Immature natural killer cell (primary cell): ENCODE data around the gene PRR16. TPM values are rescaled to one million over a fixed set of nuclear protein-coding genes. Genes with fewer than 3 reads are reported as not detected.

Experiments
- DNase-seq, 3 donors: peaks; one replicate each; pipeline ENCODE4 v3.0.0; 2022; ENCODE audit warnings: mixed read lengths in 1 of 3
- H3K27ac Mint-ChIP-seq, 6 donors: one replicate each; pipeline ENCODE4 v1.8.0; 2020; ENCODE audit warnings: mixed read lengths in 6 of 6, mild to moderate bottlenecking in 5 of 6, inconsistent platforms in 4 of 6, moderate library complexity in 3 of 6
- H3K27me3 Mint-ChIP-seq, 3 donors: one replicate each; pipeline ENCODE4 v1.8.0; 2020 to 2021; ENCODE audit warnings: low read depth in 3 of 3, mild to moderate bottlenecking in 3 of 3, mixed read lengths in 3 of 3, moderate library complexity in 3 of 3, inconsistent platforms in 1 of 3
- H3K36me3 Mint-ChIP-seq, 3 donors: one replicate each; pipeline ENCODE4 v1.8.0; 2020; ENCODE audit warnings: mixed read lengths in 3 of 3, inconsistent platforms in 2 of 3, mild to moderate bottlenecking in 2 of 3
- H3K4me1 Mint-ChIP-seq, 2 donors: one replicate each; pipeline ENCODE4 v1.8.0; 2020; ENCODE audit warnings: inconsistent platforms in 2 of 2, mild to moderate bottlenecking in 2 of 2, mixed read lengths in 2 of 2, moderate library complexity in 1 of 2
- H3K4me3 Mint-ChIP-seq, 5 donors: one replicate each; pipeline ENCODE4 v1.8.0; 2020; ENCODE audit warnings: mild to moderate bottlenecking in 5 of 5, mixed read lengths in 5 of 5, inconsistent platforms in 3 of 5, moderate library complexity in 3 of 5
- H3K9me3 Mint-ChIP-seq, 6 donors: one replicate each; pipeline ENCODE4 v1.8.0; 2020; ENCODE audit warnings: mild to moderate bottlenecking in 6 of 6, mixed read lengths in 6 of 6, inconsistent platforms in 4 of 6, moderate library complexity in 3 of 6
- polyA plus RNA-seq, 3 donors: library from polyadenylated mRNA; unstranded; fragments of 300-500 nt; fragmentation: Illumina TruSeq; gene quantifications; one replicate each; pipeline ENCODE4 v1.2.3, GENCODE V29; 2021

The PRR16 gene
- polyA plus RNA-seq, 3 donors from 2014 or later, result not detected

DNA sequence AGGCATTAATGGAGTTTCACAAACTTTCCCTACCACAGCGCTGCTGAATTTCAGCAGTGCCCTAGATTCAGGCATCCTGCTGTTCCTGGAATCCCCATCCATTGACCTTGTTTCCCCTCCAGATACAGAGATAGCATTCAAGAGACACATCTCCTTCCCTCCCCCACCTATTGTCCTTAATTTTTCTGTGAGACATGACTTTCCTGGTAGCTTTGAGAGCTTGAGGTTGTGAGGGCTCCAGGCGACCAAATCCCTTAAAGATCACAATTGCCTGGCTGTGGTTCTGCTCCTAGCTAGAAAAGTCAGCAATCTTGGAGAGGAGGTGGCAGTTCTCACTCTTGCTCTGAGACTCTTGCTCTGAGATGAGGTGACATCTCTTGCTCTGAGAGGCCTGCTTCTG lies 48.0 kb downstream of the PRR16 start:
- peaks cover 0 to 40% (median 5%) of the 10 kb centered on the region in 6 donors for H3K9me3 Mint-ChIP-seq
- H3K27me3 Mint-ChIP-seq, result no peaks in the 10 kb centered on the region
- DNase-seq, result no peak
- H3K27ac Mint-ChIP-seq, result no peak overlapping the region
- no peaks in the 10 kb centered on the region for H3K36me3 Mint-ChIP-seq
- H3K4me1 Mint-ChIP-seq, result no peaks in the 10 kb centered on the region
- no peak overlapping the region for H3K4me3 Mint-ChIP-seq

DNA sequence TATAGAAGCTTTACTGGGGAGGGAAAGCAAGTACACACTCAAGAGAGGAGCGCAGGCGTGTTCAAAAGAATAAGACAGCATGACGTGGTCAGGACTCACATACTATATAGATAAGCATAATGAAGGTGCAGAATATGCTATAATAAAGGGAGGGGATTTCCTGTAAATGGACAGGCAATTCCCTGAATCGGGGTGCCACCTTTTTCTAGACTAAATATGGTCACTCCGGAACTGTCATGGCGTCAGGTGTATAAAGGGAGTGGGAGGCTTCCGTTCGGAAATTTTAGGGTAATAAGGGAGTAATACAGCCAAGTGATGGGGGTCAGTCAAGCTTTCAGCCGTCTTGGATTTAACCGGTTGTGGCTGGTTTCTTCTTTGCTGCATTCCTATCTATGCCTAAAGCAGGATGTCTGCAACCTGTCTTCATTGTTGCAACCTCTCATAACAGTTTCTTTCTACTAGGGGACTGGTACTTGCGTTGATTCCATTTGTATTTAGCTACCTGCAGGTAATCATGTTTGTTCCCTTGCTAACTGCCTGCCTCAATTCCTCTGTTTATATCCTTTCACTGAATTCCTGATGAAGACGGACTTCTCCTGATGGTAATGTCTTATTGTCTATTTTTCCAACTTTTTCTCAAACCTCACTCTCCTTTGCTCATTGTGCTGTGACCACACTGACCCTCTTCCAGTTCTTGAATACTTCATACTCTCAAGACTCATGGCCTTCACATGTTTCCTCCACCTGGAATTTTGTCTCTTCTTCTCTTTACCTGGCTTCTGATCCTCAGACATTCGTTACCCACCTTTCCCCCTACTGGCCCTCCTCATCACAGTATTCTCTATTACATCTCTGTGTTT lies 48.9 kb downstream of the PRR16 start:
- no peak overlapping the region for H3K27ac Mint-ChIP-seq
- no peaks in the 10 kb centered on the region for H3K4me1 Mint-ChIP-seq
- peaks cover 0 to 40% (median 7%) of the 10 kb centered on the region in 6 donors for H3K9me3 Mint-ChIP-seq
- no peaks in the 10 kb centered on the region for H3K27me3 Mint-ChIP-seq
- H3K4me3 Mint-ChIP-seq, result no peak overlapping the region
- no peaks in the 10 kb centered on the region for H3K36me3 Mint-ChIP-seq
- DNase-seq, result no peak

DNA sequence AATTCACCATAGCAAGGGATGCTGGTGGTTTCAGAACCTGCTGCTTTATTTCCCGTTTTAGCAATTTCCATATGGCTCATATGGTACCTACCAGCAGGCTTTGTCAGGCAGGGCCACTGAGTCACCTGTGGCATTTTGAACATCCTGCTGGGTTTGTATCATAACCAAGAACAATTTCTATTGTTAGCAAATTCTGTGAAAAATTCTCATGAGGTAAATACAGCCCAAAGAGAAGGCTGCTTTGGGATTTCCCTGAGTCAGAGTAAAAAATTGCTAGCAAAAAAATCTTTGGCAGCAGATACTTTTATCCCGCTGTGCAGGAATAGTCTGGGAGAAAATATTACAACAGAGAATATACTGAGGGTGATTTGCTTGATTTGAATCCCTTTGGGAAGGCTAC lies 52.7 kb downstream of the PRR16 start:
- Mint-ChIP-seq H3K27me3 (no peaks in the 10 kb centered on the region), H3K4me1 (no peaks in the 10 kb centered on the region), H3K4me3 (no peak overlapping the region), H3K36me3 (no peaks in the 10 kb centered on the region), H3K27ac (no peak overlapping the region), H3K9me3 (peaks cover 0 to 28% (median 5%) of the 10 kb centered on the region in 6 donors)
- no peak for DNase-seq

DNA sequence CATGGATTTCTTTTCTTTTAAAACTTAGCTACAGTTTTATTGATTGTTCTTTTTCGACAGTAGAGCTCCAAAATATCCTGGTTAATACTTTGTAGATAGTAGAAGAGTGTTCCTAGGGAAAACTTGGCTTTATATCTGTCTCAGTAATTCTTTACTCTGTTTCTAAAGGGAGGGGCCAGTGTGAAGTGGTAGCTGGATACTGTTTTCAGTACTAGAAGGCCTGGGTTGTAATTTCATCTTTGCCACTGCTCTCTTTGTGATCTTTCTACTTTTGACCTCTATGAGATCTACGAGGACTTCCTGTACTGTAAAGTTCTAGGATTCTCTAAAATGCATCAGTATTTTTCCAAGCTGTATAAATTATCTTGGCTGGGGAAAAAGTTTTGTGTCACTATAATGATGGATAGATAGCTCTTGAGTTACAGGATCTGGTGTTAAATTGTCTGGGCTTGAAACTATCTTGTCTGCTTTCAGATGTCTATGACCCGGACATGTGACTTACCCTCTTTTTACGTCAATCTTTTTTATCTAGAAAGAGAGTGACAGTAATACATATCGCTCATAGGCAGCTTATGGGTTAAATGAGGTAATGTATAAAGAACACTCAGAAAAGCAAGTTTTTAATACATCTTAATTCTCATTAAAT lies 53.6 kb downstream of the PRR16 start:
- DNase-seq, result no peak
- H3K4me1 Mint-ChIP-seq, result no peaks in the 10 kb centered on the region
- no peaks in the 10 kb centered on the region for H3K27me3 Mint-ChIP-seq
- H3K27ac Mint-ChIP-seq, result no peak overlapping the region
- H3K9me3 Mint-ChIP-seq, result peaks cover 0 to 19% (median 4%) of the 10 kb centered on the region in 6 donors
- no peak overlapping the region for H3K4me3 Mint-ChIP-seq
- no peaks in the 10 kb centered on the region for H3K36me3 Mint-ChIP-seq

DNA sequence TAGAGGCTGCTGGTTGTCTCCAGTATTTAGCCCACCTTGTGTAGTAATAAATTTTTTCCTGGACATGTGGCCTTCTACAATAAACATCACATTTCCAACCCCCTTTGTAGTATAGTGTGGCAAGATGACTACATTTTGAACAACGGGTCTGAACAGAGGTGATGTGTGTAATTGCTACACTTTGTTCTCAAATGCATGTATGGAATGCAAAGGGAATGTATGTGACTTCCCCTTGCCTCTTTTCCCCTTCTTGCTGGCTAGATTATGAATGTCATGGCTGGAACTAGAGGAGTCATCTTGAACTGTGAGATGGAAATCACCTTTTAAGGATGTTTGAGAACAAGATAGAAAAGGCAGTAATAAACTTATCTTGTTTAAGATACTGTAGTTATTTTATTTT lies 54.5 kb downstream of the PRR16 start:
- Mint-ChIP-seq H3K4me3 (no peak overlapping the region), H3K4me1 (no peaks in the 10 kb centered on the region), H3K27me3 (no peaks in the 10 kb centered on the region), H3K27ac (no peak overlapping the region), H3K36me3 (no peaks in the 10 kb centered on the region), H3K9me3 (peaks cover 0 to 17% (median 0%) of the 10 kb centered on the region in 6 donors)
- no peak for DNase-seq

DNA sequence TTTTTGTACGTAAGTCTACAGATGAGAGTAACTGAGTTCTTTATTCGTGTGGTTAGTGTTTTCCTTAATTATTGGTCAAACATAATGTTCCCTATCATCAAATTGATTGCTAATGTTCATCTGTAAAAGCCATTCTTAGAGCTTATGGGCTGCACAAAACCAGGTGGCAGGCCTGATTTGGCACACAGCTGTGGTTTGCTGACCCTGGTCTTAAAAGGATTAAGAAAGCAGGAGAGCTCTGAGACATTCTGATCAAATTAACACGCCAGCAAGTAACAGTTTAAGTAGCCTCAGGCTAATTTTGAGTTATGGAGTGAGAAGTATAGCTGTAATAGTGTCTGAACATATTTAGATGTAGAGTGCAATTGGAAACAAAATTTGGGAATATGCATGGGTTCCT lies 63.2 kb downstream of the PRR16 start:
- H3K4me3 Mint-ChIP-seq, result no peak overlapping the region

DNA sequence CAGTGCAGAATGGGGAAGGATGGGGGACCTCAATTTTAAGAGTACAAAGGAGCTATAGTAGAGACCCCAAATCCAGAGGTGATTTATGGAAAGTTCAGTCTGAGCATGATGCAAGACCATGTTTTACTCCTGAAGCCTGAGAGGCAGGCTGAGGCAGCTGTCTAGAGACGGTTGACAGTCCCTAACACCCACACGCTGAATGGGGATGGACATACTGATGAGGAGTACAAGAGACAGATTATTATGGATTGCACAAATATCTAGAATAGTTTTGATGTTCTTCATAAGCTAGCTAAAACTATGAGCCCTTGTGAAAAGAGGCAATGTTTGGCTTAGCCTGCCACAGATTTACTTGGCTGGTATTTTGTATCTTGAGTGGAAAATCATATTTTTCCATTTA lies 64.5 kb downstream of the PRR16 start:
- Mint-ChIP-seq H3K27ac (no peak overlapping the region), H3K9me3 (peaks cover 0 to 9% (median 3%) of the 10 kb centered on the region in 6 donors)

More for the DNA sequence above, 63.2 kb downstream of the PRR16 start:
- Mint-ChIP-seq H3K36me3 (no peaks in the 10 kb centered on the region), H3K4me1 (no peaks in the 10 kb centered on the region), H3K9me3 (peaks cover 0 to 7% (median 3%) of the 10 kb centered on the region in 6 donors), H3K27ac (no peak overlapping the region), H3K27me3 (peaks cover 0 to 2% (median 0%) of the 10 kb centered on the region in 3 donors)
- DNase-seq, result no peak

DNA sequence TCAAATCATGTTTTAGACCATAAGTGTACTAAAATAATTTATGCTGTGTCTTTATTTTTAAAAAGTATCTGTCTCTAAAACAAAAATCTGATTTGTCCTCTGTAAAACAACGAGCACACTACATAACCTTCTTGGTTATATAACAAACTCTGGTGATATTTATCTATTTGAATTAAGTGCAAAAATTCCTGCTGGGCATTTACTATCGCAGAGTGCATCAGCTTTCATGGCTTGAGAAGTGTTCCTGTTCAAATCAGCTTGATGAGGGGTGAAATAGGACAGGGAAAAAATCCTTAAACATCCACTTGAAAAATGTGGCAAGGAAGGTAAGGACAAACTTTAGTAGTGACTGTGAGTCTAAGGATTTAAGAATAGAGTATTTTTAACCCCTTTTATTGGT lies 65.3 kb downstream of the PRR16 start:
- H3K27ac Mint-ChIP-seq, result no peak overlapping the region
- H3K9me3 Mint-ChIP-seq, result peaks cover 0 to 7% (median 2%) of the 10 kb centered on the region in 6 donors
- no peak overlapping the region for H3K4me3 Mint-ChIP-seq
- DNase-seq, result no peak
- H3K36me3 Mint-ChIP-seq, result no peaks in the 10 kb centered on the region
- H3K4me1 Mint-ChIP-seq, result no peaks in the 10 kb centered on the region
- H3K27me3 Mint-ChIP-seq, result peaks cover 0 to 2% (median 0%) of the 10 kb centered on the region in 3 donors

More for the DNA sequence above, 64.5 kb downstream of the PRR16 start:
- Mint-ChIP-seq H3K4me3 (no peak overlapping the region), H3K4me1 (no peaks in the 10 kb centered on the region), H3K27me3 (peaks cover 0 to 2% (median 0%) of the 10 kb centered on the region in 3 donors), H3K36me3 (no peaks in the 10 kb centered on the region)
- DNase-seq, result no peak

DNA sequence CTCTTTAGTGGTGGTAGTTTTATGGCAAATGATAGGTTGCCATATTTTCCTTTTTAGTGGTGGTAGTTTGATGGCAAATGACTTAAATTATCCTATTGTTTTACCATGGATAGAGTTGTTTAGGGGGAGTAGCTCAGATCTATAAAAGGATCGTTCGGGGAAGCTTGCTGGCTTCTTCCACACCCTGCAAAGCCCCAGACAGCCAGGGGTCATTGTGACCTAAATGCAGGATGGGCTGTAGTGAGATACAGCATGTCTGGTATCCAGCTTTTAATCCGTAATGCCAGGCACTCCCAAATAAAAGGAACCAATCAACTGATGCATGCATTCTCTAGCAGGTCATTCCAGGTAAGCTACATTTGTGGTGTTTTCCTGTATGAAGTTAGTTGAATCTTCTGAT lies 67.1 kb downstream of the PRR16 start:
- Mint-ChIP-seq H3K9me3 (peaks cover 0 to 18% (median 5%) of the 10 kb centered on the region in 6 donors), H3K27me3 (peaks cover 0 to 2% (median 0%) of the 10 kb centered on the region in 3 donors), H3K4me1 (no peaks in the 10 kb centered on the region), H3K27ac (no peak overlapping the region), H3K36me3 (no peaks in the 10 kb centered on the region), H3K4me3 (no peak overlapping the region)
- DNase-seq, result no peak

DNA sequence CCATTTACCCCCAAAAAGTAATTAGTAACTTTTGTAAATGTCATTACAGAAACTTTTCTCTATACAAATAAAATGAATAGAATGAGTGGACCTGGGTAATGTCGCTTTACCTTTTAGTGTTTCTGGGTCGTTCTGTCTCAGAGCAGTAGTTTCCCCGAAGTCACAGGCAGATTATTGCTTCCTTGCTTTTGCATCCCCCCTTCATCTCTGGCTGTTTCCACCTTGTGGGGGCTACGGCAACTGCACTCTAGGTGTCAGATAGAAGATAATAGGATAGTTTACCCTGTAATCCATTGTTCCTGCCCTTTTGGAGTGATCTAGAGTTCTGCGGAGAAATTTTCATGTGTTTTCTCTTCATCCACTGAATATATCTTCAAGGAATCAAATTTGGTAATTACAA lies 68.7 kb downstream of the PRR16 start:
- no peak overlapping the region for H3K27ac Mint-ChIP-seq
- H3K9me3 Mint-ChIP-seq, result peaks cover 0 to 18% (median 5%) of the 10 kb centered on the region in 6 donors
- H3K4me3 Mint-ChIP-seq, result no peak overlapping the region
- H3K4me1 Mint-ChIP-seq, result no peaks in the 10 kb centered on the region
- peaks cover 0 to 2% (median 0%) of the 10 kb centered on the region in 3 donors for H3K27me3 Mint-ChIP-seq
- no peak for DNase-seq
- H3K36me3 Mint-ChIP-seq, result no peaks in the 10 kb centered on the region

DNA sequence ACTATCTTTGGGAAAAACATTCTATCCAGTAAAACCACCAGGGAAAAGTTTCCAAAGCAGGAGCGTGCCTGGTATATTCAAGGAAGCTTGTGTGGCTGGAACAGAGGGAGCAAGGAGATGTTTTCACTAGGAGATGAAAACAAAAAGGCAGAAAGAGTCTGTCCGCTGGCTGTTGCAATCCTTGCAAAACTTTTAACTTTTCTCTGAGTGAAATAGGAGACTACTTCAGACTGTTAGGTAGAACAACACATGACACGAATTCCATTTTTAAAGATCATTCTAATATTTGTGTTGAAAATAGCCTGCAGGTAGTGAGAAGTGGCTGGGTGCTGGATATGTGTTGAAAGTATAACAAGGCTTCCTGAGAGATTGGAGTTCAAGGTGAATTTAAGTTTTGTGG lies 69.5 kb downstream of the PRR16 start:
- H3K27ac Mint-ChIP-seq, result no peak overlapping the region
- no peak overlapping the region for H3K4me3 Mint-ChIP-seq
- H3K9me3 Mint-ChIP-seq, result peaks cover 0 to 21% (median 5%) of the 10 kb centered on the region in 6 donors
- H3K27me3 Mint-ChIP-seq, result no peaks in the 10 kb centered on the region
- no peaks in the 10 kb centered on the region for H3K36me3 Mint-ChIP-seq
- H3K4me1 Mint-ChIP-seq, result no peaks in the 10 kb centered on the region
- no peak for DNase-seq

DNA sequence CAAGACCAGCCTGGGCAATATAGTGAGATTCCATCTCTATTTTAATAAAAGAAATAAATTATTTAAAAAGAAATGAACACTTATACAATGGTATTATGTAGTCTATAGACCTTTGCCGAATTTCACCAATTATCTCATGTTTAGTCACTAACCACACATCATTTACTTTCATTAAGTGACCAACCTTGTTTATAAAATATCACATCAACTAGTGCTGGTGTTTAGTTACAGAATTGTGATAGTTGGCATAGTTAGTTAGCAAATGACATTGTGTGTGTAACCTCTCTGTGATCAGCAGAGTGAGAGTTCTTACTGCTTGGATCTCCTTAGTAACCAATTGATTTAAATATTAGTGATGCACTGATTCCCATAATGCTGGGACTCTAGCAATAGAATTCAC lies 71.8 kb downstream of the PRR16 start:
- H3K27ac Mint-ChIP-seq, result no peak overlapping the region
- H3K4me1 Mint-ChIP-seq, result no peaks in the 10 kb centered on the region
- H3K36me3 Mint-ChIP-seq, result no peaks in the 10 kb centered on the region
- no peak for DNase-seq
- H3K27me3 Mint-ChIP-seq, result no peaks in the 10 kb centered on the region
- H3K9me3 Mint-ChIP-seq, result peaks cover 3 to 24% (median 8%) of the 10 kb centered on the region in 6 donors
- H3K4me3 Mint-ChIP-seq, result no peak overlapping the region

DNA sequence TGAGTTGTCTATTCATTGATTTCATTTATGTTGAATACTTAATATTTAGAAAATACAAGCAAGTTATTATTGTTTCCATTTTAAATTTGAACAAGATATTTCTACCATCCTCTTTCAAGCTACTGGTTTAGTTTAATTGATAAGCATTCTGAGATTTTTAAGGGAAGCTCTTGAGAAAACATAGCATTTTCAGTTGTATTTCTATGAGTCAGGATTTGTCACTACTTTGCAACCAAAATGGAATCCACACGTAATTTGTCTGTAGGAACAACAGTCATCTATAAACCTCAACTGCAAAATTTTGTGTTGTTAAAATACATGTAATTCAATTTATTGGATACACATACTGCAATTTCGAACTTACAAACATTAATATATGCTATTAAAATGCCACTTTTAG lies 74.0 kb downstream of the PRR16 start:
- no peaks in the 10 kb centered on the region for H3K36me3 Mint-ChIP-seq

DNA sequence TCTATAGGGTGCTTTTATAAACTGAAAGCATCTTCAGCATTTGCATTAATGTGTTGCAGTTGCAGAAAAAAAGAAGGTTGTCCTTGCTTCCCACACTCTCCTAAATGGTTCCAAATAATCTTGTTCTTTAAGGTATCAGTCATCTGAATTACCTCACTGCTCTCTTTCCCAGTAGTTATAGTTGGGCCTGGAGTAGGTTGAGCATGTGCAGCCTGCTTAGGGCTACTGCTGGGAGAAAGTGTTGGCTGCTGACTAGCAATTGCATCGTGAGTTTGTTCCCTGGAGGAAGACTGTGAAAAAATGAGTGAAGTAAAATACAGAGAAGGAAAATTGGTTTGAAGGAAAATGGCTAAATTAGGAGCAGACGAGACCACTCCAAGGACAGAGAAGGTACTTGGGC lies 74.5 kb downstream of the PRR16 start:
- H3K36me3 Mint-ChIP-seq, result no peaks in the 10 kb centered on the region
- peaks cover 3 to 27% (median 9%) of the 10 kb centered on the region in 6 donors for H3K9me3 Mint-ChIP-seq
- no peak overlapping the region for H3K27ac Mint-ChIP-seq
- no peak overlapping the region for H3K4me3 Mint-ChIP-seq
- H3K4me1 Mint-ChIP-seq, result no peaks in the 10 kb centered on the region
- no peak for DNase-seq
- no peaks in the 10 kb centered on the region for H3K27me3 Mint-ChIP-seq

More for the DNA sequence above, 74.0 kb downstream of the PRR16 start:
- H3K4me3 Mint-ChIP-seq, result no peak overlapping the region
- H3K4me1 Mint-ChIP-seq, result no peaks in the 10 kb centered on the region
- no peak overlapping the region for H3K27ac Mint-ChIP-seq
- peaks cover 3 to 30% (median 9%) of the 10 kb centered on the region in 6 donors for H3K9me3 Mint-ChIP-seq
- no peak for DNase-seq
- no peaks in the 10 kb centered on the region for H3K27me3 Mint-ChIP-seq
